ENCODE data around the gene UBXN7.

GRCh38 chr3:196360586-196360985 lies 71.6 kb downstream of the UBXN7 start:
- TF ChIP-seq CTCF (IDR thresholded peaks at IDR 0.05; ENCODE audit: low read depth, low read length) (no peak), EZH2phosphoT487 (IDR thresholded peaks at IDR 0.05; ENCODE audit: low read depth) (no peak)

Measured in OCI-LY3 (cell line).